Natural killer cell (primary cell): ENCODE results near the gene BEST4. TPM values are rescaled to one million over a fixed set of nuclear protein-coding genes. Genes with fewer than 3 reads are reported as not detected.

ENCODE experiments used
- ATAC-seq, 3 donors: fragments of 150-1000 bp in 2 of 3; fragments of 200-7000 bp in 1 of 3; cut with Tn5 transposase; 1 replicate in 1 of 3; 2 replicates in 2 of 3; pipeline ENCODE4 v1.10.0; 2021; ENCODE audit warnings: mild to moderate bottlenecking in 2 of 3, moderate library complexity in 2 of 3
- DNase-seq, 2 donors: peaks; one replicate each; pipeline versions ENCODE4 v3.0.0 to v3.0.0-alpha.2; 2013 to 2021; ENCODE audit warnings: mixed read lengths in 1 of 2
- H3K27ac ChIP-seq: one replicate; pipeline ENCODE4 v1.5.1; 2013; ENCODE audit warnings: mild to moderate bottlenecking, low read length
- H3K27me3 ChIP-seq: one replicate; pipeline ENCODE4 v1.6.1; 2013; ENCODE audit warnings: low read length; ENCODE audit not compliant: control insufficient read depth, insufficient read depth
- H3K36me3 ChIP-seq: one replicate; pipeline ENCODE4 v1.6.1; 2013; ENCODE audit warnings: low read length; ENCODE audit not compliant: control insufficient read depth, insufficient read depth
- H3K4me1 ChIP-seq: one replicate; pipeline ENCODE4 v1.6.1; 2013; ENCODE audit warnings: low read length; ENCODE audit not compliant: control insufficient read depth, insufficient read depth
- H3K4me3 ChIP-seq: one replicate; pipeline ENCODE4 v1.5.1; 2013; ENCODE audit warnings: low read length
- H3K9me3 ChIP-seq: one replicate; pipeline ENCODE4 v1.6.1; 2013; ENCODE audit warnings: low read length; ENCODE audit not compliant: control insufficient read depth, insufficient read depth
- H3K27ac Mint-ChIP-seq, 2 donors: one replicate each; pipeline ENCODE4 v1.8.0; 2022; ENCODE audit warnings: mild to moderate bottlenecking in 2 of 2, mixed read lengths in 2 of 2, moderate library complexity in 1 of 2
- H3K27me3 Mint-ChIP-seq, 2 donors: one replicate each; pipeline ENCODE4 v1.8.0; 2022; ENCODE audit warnings: low read depth in 2 of 2, mixed read lengths in 2 of 2
- H3K36me3 Mint-ChIP-seq: one replicate; pipeline ENCODE4 v1.8.0; 2022; ENCODE audit warnings: mixed read lengths
- H3K4me1 Mint-ChIP-seq, 2 donors: one replicate each; pipeline ENCODE4 v1.8.0; 2022; ENCODE audit warnings: mixed read lengths in 2 of 2
- H3K4me3 Mint-ChIP-seq: one replicate; pipeline ENCODE4 v1.8.0; 2022; ENCODE audit warnings: mild to moderate bottlenecking, moderate library complexity, mixed read lengths
- H3K9me3 Mint-ChIP-seq, 2 donors: one replicate each; pipeline ENCODE4 v1.8.0; 2022; ENCODE audit warnings: mixed read lengths in 2 of 2
- WGBS: methylation state at CpG from one replicate; pipeline ENCODE4 v1.1.7; 2013; ENCODE audit warnings: missing lambda C conversion rate; ENCODE audit not compliant: insufficient coverage; 5-methylcytosine and 5-hydroxymethylcytosine counted together
- intact Hi-C: fragments of 100-400 bp; cut with micrococcal nuclease; formaldehyde crosslinking; loops from one replicate; pipeline ENCODE4 v1.14.2; 2022
- total RNA-seq, 4 donors: library from RNA; stranded (reverse); fragments of 120-200 nt in 1 of 4; gene quantifications; one replicate each; pipeline versions ENCODE4 v1.2.3 to v1.2.4, GENCODE V29; 2013 to 2022
- TF ChIP-seq, protein P1 (sequence below): fragments of 200-600 bp; IDR thresholded peaks from one replicate; pipeline ENCODE4 v1.8.0; 2022; ENCODE audit warnings: antibody characterized with exemption

BEST4 gene
- total RNA-seq, 3 donors from 2014 or later (not counting 1 experiment from before 2014, with no cell fraction given) = 0.18 to 0.33 (median 0.28) TPM

DNA sequence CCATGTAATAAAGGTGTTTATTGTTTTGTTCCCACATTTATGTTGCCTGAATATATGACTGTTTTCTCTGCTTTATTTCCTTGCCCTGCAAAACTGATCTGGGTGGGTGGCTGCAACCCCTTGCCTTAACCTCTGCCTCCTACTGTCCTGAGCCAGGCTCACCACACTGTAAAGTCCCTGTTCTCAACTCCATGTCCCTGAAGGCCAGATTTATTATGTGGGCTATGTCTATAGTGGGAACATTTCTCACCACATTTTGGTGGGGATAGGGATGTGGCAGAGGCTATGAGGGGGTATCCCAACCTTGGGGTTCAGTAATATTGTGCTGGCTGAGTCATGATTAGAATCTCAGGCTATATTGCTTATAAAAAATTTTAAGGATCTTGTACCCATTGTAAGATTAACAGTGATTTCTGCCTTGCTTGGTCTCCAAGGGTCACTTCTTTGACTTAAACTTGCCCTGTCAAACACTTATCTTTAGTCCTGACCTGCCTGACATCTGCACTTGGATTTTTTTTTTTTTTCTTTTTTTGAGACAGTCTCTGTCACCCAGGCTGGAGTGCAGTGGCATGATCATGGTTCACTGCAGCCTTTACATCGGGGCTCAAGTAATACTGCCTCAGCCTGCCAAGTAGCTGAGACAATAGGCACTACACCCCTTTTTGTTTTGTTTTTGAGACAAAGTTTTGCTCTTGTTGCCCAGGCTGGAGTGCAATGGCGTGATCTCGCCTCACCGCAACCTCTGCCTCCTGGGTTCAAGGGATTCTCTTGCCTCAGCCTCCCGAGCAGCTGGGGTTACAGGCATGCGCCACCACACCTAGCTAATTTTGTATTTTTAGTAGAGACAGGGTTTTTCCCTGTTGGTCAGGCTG lies 9.0 kb downstream of the BEST4 start:
- Mint-ChIP-seq H3K36me3 (no peaks in the 10 kb centered on the region), H3K4me3 (no peak overlapping the region), H3K9me3 (no peaks in the 10 kb centered on the region), H3K4me1 (peaks cover 37 to 44% of the 10 kb centered on the region in 2 donors), H3K27me3 (no peaks in the 10 kb centered on the region), H3K27ac (peak overlapping the region in 1 of 2 donors; percentile 92)
- no peak for ATAC-seq
- TF ChIP-seq, protein P1, sequence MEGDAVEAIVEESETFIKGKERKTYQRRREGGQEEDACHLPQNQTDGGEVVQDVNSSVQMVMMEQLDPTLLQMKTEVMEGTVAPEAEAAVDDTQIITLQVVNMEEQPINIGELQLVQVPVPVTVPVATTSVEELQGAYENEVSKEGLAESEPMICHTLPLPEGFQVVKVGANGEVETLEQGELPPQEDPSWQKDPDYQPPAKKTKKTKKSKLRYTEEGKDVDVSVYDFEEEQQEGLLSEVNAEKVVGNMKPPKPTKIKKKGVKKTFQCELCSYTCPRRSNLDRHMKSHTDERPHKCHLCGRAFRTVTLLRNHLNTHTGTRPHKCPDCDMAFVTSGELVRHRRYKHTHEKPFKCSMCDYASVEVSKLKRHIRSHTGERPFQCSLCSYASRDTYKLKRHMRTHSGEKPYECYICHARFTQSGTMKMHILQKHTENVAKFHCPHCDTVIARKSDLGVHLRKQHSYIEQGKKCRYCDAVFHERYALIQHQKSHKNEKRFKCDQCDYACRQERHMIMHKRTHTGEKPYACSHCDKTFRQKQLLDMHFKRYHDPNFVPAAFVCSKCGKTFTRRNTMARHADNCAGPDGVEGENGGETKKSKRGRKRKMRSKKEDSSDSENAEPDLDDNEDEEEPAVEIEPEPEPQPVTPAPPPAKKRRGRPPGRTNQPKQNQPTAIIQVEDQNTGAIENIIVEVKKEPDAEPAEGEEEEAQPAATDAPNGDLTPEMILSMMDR = no peak
- no peaks in the 10 kb centered on the region for H3K27me3 ChIP-seq
- no peaks in the 10 kb centered on the region for H3K9me3 ChIP-seq
- peaks cover 32% of the 10 kb centered on the region for H3K36me3 ChIP-seq
- no peak for DNase-seq
- WGBS = 93% methylated on average over 6 of the region's 6 CpGs
- H3K27ac ChIP-seq = no peak overlapping the region
- intact Hi-C loops = loop anchor here (5.0 kb wide), 2 partner anchors 233 to 908 kb away; partner anchors contain the start of genes GPBP1L1, HECTD3, TMEM69 and UROD
- H3K4me1 ChIP-seq = peaks cover 31% of the 10 kb centered on the region
- no peak overlapping the region for H3K4me3 ChIP-seq

DNA sequence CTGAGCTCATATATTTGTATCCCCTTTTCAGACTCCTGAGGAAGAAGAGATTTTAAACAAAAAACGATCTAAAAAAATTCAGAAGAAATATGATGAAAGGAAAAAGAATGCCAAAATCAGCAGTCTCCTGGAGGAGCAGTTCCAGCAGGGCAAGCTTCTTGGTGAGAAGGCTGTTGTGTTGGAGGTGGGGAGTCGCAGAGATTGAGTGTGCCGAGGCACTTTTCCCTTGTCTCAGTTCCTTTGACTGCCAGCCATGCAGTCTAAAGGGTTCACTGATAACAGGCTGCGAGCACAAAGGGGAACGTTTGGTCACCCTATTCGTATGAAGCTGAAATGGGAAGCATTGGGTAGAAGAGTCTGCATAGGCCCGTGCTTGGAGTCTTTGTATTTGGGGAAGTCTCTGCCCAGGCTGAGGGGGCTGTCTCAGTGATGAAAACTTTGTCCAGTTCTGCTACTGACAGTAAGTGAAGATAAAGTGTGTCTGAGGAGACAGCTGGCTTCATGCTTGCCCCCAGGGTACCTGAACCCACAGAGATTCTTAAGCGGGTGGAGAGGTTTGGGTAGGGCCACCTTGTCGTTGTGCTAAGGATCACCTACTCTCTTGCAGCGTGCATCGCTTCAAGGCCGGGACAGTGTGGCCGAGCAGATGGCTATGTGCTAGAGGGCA lies 9.9 kb downstream of the BEST4 start:
- TF ChIP-seq, protein P1 = no peak
- no peaks in the 10 kb centered on the region for H3K9me3 ChIP-seq
- no peak overlapping the region for H3K27ac ChIP-seq
- WGBS = 77% methylated on average over 13 of the region's 13 CpGs
- H3K36me3 ChIP-seq = peaks cover 32% of the 10 kb centered on the region
- Mint-ChIP-seq H3K4me3 (no peak overlapping the region), H3K4me1 (peaks cover 30 to 36% of the 10 kb centered on the region in 2 donors), H3K36me3 (no peaks in the 10 kb centered on the region), H3K9me3 (no peaks in the 10 kb centered on the region), H3K27ac (peak overlapping the region; percentile 92 to 97), H3K27me3 (no peaks in the 10 kb centered on the region)
- H3K27me3 ChIP-seq = no peaks in the 10 kb centered on the region
- DNase-seq (no peak), ATAC-seq (no peak)
- peaks cover 26% of the 10 kb centered on the region for H3K4me1 ChIP-seq
- intact Hi-C loops = loop anchor here (5.0 kb wide), 2 partner anchors 234 to 909 kb away; partner anchors contain the start of genes GPBP1L1, HECTD3, TMEM69 and UROD
- H3K4me3 ChIP-seq = no peak overlapping the region

DNA sequence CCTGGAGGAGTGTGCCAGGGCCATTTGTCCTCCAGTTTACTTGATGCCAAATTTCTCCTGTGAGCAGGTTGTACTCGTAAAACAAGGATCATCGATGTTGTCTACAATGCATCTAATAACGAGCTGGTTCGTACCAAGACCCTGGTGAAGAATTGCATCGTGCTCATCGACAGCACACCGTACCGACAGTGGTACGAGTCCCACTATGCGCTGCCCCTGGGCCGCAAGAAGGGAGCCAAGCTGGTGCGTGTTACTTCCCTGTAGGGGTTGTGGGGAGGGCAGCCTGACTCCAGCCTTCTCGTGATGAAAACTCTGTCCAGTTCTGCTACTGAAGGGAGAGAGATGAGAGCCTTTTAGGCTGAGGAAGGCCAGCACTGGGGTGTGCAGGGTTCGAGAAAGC lies 10.4 kb downstream of the BEST4 start:
- peak overlapping the region; percentile 92 to 97 for H3K27ac Mint-ChIP-seq
- Histone ChIP-seq H3K27me3 (no peaks in the 10 kb centered on the region), H3K4me3 (no peak overlapping the region), H3K9me3 (no peaks in the 10 kb centered on the region), H3K27ac (no peak overlapping the region), H3K4me1 (peaks cover 26% of the 10 kb centered on the region), H3K36me3 (peaks cover 32% of the 10 kb centered on the region)
- TF ChIP-seq, protein P1 = no peak
- ATAC-seq (no peak), DNase-seq (no peak)
- 83% methylated on average over 13 of the region's 14 CpGs for WGBS
- intact Hi-C loops = loop anchor here (5.0 kb wide), 2 partner anchors 235 to 910 kb away; partner anchors contain the start of genes GPBP1L1, HECTD3, TMEM69 and UROD
- H3K27me3 Mint-ChIP-seq = no peaks in the 10 kb centered on the region
- no peaks in the 10 kb centered on the region for H3K9me3 Mint-ChIP-seq
- H3K4me1 Mint-ChIP-seq = peaks cover 30 to 36% of the 10 kb centered on the region in 2 donors
- H3K4me3 Mint-ChIP-seq = no peak overlapping the region
- no peaks in the 10 kb centered on the region for H3K36me3 Mint-ChIP-seq
